Transverse colon (tissue), 4 donors: ENCODE measurements around the gene PRDM5.

Experiments
- EP300 ChIP-seq: sonication (generic); formaldehyde crosslinking; IDR thresholded peaks from one replicate; pipeline ENCODE4 v1.6.1; 2017; ENCODE audit warnings: antibody characterized with exemption, low read depth
- POLR2A ChIP-seq: fragments of 450-650 bp; IDR thresholded peaks from one replicate; pipeline ENCODE4 v1.6.1; 2016; ENCODE audit warnings: antibody characterized with exemption, mild to moderate bottlenecking, moderate library complexity
- POLR2AphosphoS5 ChIP-seq, 3 donors: sonication (generic); formaldehyde crosslinking; IDR thresholded peaks; one replicate each; pipeline ENCODE4 v1.6.1; 2016; ENCODE audit warnings: antibody characterized with exemption in 3 of 3
- TF ChIP-seq, protein P1 (sequence below), 5 experiments: fragments of 200-600 bp in 3 of 5; fragments of 450-650 bp in 2 of 5; sonication (generic) in 3 of 5; IDR thresholded peaks; 1 replicate in 2 of 5; 2 replicates in 3 of 5; pipeline ENCODE4 v1.5.1; 2016 to 2017; ENCODE audit warnings: antibody characterized with exemption in 5 of 5, inconsistent platforms in 3 of 5, mild to moderate bottlenecking in 2 of 5, moderate library complexity in 1 of 5

DNA sequence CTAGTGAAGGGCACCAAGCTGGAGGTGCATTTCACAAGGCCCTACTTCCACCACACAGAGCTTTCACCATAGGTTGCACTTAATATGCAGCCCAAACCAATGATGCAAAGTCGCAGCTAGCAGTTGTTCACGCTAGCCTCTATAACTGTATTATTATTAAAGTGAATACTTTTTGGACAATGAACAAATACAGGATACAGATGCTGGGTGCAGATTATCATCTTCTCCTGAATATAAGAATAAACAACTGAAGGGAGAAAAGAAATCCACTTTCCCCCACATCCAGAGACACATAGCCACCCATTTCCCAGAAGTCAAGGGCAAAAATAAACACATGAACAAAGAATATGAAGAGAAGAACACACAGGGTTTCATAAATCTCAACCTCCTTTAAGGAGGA, 107.2 kb downstream of the PRDM5 start:
- TF ChIP-seq, protein P1, sequence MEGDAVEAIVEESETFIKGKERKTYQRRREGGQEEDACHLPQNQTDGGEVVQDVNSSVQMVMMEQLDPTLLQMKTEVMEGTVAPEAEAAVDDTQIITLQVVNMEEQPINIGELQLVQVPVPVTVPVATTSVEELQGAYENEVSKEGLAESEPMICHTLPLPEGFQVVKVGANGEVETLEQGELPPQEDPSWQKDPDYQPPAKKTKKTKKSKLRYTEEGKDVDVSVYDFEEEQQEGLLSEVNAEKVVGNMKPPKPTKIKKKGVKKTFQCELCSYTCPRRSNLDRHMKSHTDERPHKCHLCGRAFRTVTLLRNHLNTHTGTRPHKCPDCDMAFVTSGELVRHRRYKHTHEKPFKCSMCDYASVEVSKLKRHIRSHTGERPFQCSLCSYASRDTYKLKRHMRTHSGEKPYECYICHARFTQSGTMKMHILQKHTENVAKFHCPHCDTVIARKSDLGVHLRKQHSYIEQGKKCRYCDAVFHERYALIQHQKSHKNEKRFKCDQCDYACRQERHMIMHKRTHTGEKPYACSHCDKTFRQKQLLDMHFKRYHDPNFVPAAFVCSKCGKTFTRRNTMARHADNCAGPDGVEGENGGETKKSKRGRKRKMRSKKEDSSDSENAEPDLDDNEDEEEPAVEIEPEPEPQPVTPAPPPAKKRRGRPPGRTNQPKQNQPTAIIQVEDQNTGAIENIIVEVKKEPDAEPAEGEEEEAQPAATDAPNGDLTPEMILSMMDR (IDR thresholded peaks at IDR 0.05): no peak
- TF ChIP-seq POLR2A (no peak), POLR2AphosphoS5 (IDR thresholded peaks at IDR 0.05) (no peak), EP300 (no peak)
